Measurements from ENCODE around the gene PSMD1.

DNA sequence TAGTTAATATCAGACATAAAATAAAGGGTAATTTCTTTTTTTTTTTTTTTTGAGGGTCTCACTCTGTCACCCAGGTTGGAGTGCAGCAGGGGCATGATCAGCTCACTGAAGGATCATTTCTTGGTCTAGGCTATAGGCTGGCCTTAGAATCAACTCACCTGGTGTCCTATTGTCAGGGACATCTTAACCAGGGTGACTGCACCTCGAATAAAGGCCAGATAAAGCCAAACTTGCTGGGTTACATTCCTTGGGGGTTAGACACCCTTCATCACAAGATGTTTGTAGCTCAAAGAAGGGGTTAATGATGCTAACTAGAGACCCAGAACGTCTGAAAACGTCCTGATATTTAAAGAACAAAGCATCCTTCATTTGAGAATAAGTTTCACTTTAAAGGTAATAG lies 42.8 kb upstream of the PSMD1 start:
- TF ChIP-seq, protein P1, sequence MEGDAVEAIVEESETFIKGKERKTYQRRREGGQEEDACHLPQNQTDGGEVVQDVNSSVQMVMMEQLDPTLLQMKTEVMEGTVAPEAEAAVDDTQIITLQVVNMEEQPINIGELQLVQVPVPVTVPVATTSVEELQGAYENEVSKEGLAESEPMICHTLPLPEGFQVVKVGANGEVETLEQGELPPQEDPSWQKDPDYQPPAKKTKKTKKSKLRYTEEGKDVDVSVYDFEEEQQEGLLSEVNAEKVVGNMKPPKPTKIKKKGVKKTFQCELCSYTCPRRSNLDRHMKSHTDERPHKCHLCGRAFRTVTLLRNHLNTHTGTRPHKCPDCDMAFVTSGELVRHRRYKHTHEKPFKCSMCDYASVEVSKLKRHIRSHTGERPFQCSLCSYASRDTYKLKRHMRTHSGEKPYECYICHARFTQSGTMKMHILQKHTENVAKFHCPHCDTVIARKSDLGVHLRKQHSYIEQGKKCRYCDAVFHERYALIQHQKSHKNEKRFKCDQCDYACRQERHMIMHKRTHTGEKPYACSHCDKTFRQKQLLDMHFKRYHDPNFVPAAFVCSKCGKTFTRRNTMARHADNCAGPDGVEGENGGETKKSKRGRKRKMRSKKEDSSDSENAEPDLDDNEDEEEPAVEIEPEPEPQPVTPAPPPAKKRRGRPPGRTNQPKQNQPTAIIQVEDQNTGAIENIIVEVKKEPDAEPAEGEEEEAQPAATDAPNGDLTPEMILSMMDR (conservative IDR thresholded peaks at IDR 0.05 in 1 of 2, IDR thresholded peaks at IDR 0.05 in 1 of 2; ENCODE audit: extremely low read depth in 1 of 2, insufficient read depth in 1 of 2, low read depth in 1 of 2, low read length in 2 of 2), result no peak
- TF ChIP-seq EZH2 (IDR thresholded peaks at IDR 0.05; ENCODE audit: borderline replicate concordance, low read length), result no peak
